Fibroblast of lung (primary cell): ENCODE measurements around the gene ADAMTS17. TPM values are rescaled to one million over a fixed set of nuclear protein-coding genes. Genes with fewer than 3 reads are reported as not detected.
A peak's percentile ranks its signal among the peaks of the same experiment; 100 is the strongest.

Experiments
- DNase-seq, 2 donors: peaks; one replicate each; pipeline versions ENCODE4 v3.0.0 to v3.0.0-alpha.2; 2010; ENCODE audit warnings: low read depth in 2 of 2
- H2AFZ ChIP-seq: 2 replicates; pipeline ENCODE4 v1.5.1; 2012; ENCODE audit warnings: low read length, control low read depth, inconsistent platforms
- H3K27ac ChIP-seq: 2 replicates; pipeline ENCODE4 v1.5.1; 2011; ENCODE audit warnings: low read length, control low read depth; ENCODE audit not compliant: insufficient read depth
- H3K27me3 ChIP-seq: 2 replicates; pipeline ENCODE4 v1.5.1; 2011; ENCODE audit warnings: mild to moderate bottlenecking, low read length; ENCODE audit not compliant: control insufficient read depth, insufficient read depth
- H3K36me3 ChIP-seq: 2 replicates; pipeline ENCODE4 v1.5.1; 2011; ENCODE audit warnings: low read length; ENCODE audit not compliant: control insufficient read depth, insufficient read depth
- H3K4me1 ChIP-seq: 2 replicates; pipeline ENCODE4 v1.5.1; 2011; ENCODE audit warnings: low read length; ENCODE audit not compliant: control insufficient read depth, insufficient read depth; ENCODE audit errors: extremely low read depth
- H3K4me2 ChIP-seq: 2 replicates; pipeline ENCODE4 v1.5.1; 2011; ENCODE audit warnings: low read length, control low read depth; ENCODE audit not compliant: insufficient read depth; ENCODE audit errors: extremely low read depth
- H3K4me3 ChIP-seq, 4 experiments: fragments of 200-600 bp in 1 of 4; sonication (generic) in 1 of 4; replicated peaks in 1 of 4; 2 replicates each; pipeline ENCODE4 v1.5.1; 2011 to 2016; ENCODE audit warnings: low read length in 4 of 4, low read depth in 3 of 4, mild to moderate bottlenecking in 3 of 4, control low read depth in 2 of 4, inconsistent platforms in 1 of 4, mixed read lengths in 1 of 4; ENCODE audit not compliant: insufficient read depth in 1 of 4; ENCODE audit errors: control extremely low read depth in 1 of 4
- H3K79me2 ChIP-seq: 2 replicates; pipeline ENCODE4 v1.5.1; 2012; ENCODE audit warnings: mild to moderate bottlenecking, low read length, inconsistent platforms; ENCODE audit not compliant: control insufficient read depth, insufficient read depth
- H3K9ac ChIP-seq: 2 replicates; pipeline ENCODE4 v1.5.1; 2011; ENCODE audit warnings: mild to moderate bottlenecking, low read length, control low read depth; ENCODE audit not compliant: insufficient read depth
- H3K9me3 ChIP-seq: 2 replicates; pipeline ENCODE4 v1.5.1; 2012; ENCODE audit warnings: low read depth, low read length; ENCODE audit not compliant: control insufficient read depth, insufficient read depth
- H4K20me1 ChIP-seq: 2 replicates; pipeline ENCODE4 v1.5.1; 2011; ENCODE audit warnings: low read length; ENCODE audit not compliant: control insufficient read depth, insufficient read depth; ENCODE audit errors: extremely low read depth
- EZH2 ChIP-seq: IDR thresholded peaks from 2 replicates; pipeline ENCODE4 v1.5.1; 2012; ENCODE audit warnings: low read length, control low read depth, mild to moderate bottlenecking; ENCODE audit errors: missing control alignments
- polyA plus RNA-seq, 2 donors: library from polyadenylated mRNA; depleted of rRNA in 1 of 2; stranded (reverse) in 1 of 2; unstranded in 1 of 2; fragments of >200 nt; gene quantifications; 2 replicates each; pipeline ENCODE4 v1.2.1, GENCODE V29; 2011 to 2012; ENCODE audit warnings: missing spikeins in 1 of 2
- total RNA-seq: library from RNA; depleted of rRNA; stranded (reverse); fragments of >200 nt; gene quantifications from 2 replicates; pipeline ENCODE4 v1.2.1, GENCODE V29; 2014
- TF ChIP-seq, protein P1 (sequence below), 2 donors: IDR thresholded peaks in 1 of 2; conservative IDR thresholded peaks in 1 of 2; 1 replicate in 1 of 2; 2 replicates in 1 of 2; pipeline ENCODE4 v1.5.1; 2011 to 2012; ENCODE audit warnings: low read length in 2 of 2, control low read depth in 1 of 2, inconsistent platforms in 1 of 2, low read depth in 1 of 2, mild to moderate bottlenecking in 1 of 2

Gene ADAMTS17
- total and polyA plus RNA-seq, 2 donors (not counting 1 experiment from before 2014, with no cell fraction given) = 0.09 to 0.17 TPM

DNA sequence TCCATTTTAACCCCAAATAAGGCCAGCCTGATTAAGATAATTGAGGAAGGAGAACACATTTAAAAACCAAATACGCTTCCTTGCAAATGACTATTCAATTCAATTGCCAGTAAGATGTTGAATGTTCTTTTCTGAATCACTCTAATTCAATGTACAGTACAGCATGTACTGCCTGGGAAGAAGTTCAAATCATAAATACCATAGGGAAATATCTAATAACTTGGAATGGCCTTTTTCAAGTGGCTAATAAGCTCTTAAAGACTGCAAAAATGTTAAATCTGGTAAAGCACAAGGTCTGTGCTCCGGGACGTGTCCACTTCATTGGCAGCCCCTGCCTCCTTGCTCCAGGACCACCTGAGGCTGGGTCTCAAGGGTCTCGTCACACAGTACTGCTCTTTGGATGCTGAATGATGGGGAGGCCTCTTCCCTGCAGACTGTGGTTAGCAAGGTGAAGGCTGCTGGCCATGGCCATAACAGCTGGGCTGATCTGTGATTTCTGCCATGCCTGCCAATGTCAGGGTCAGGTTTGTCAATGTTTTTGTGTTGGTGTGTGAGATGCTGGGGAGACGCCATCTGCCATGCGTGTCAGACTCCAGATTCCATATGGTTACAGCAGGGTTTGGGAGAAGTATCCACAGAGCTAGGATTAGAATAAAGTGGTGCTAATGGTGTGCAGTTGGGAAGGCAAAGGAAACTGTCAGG, 300.5 kb downstream of the ADAMTS17 start:
- H4K20me1 ChIP-seq = no peaks in the 10 kb centered on the region
- no peaks in the 10 kb centered on the region for H3K36me3 ChIP-seq
- no peak overlapping the region for H2AFZ ChIP-seq
- no peak overlapping the region for H3K9ac ChIP-seq
- no peak overlapping the region for H3K27ac ChIP-seq
- no peaks in the 10 kb centered on the region for H3K27me3 ChIP-seq
- H3K79me2 ChIP-seq = no peaks in the 10 kb centered on the region
- TF ChIP-seq, protein P1, sequence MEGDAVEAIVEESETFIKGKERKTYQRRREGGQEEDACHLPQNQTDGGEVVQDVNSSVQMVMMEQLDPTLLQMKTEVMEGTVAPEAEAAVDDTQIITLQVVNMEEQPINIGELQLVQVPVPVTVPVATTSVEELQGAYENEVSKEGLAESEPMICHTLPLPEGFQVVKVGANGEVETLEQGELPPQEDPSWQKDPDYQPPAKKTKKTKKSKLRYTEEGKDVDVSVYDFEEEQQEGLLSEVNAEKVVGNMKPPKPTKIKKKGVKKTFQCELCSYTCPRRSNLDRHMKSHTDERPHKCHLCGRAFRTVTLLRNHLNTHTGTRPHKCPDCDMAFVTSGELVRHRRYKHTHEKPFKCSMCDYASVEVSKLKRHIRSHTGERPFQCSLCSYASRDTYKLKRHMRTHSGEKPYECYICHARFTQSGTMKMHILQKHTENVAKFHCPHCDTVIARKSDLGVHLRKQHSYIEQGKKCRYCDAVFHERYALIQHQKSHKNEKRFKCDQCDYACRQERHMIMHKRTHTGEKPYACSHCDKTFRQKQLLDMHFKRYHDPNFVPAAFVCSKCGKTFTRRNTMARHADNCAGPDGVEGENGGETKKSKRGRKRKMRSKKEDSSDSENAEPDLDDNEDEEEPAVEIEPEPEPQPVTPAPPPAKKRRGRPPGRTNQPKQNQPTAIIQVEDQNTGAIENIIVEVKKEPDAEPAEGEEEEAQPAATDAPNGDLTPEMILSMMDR (conservative IDR thresholded peaks at IDR 0.05 in 1 of 2, IDR thresholded peaks at IDR 0.05 in 1 of 2; ENCODE audit: low read depth in 1 of 2, low read length in 2 of 2) = no peak
- no peak for TF ChIP-seq EZH2
- H3K4me2 ChIP-seq = no peak overlapping the region
- H3K9me3 ChIP-seq = no peaks in the 10 kb centered on the region
- no peaks in the 10 kb centered on the region for H3K4me1 ChIP-seq
- no peak overlapping the region for H3K4me3 ChIP-seq
- DNase-seq = peak in 1 of 2 donors; percentile 29

DNA sequence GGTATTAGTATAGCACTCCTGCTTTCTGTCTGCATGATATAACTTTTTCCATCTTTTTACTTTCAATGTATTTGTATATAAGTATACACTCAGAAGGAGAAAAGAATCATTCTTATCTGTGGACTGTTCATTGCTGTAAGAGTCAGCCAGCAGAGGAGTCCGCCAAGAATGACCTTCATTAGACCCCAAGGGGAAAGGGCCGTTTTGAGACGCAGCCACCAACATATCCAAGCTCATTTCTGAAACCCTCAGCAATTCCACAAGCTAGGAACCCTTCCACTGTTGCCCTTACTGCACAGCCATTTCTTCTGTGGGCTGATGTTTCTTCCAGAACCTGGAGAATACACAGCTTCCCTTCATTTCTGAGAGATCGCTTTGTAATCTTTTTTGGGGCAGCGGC, 301.8 kb downstream of the ADAMTS17 start:
- Histone ChIP-seq H3K4me2 (no peak overlapping the region), H3K4me3 (no peak overlapping the region), H3K79me2 (no peaks in the 10 kb centered on the region), H3K9ac (no peak overlapping the region), H3K4me1 (no peaks in the 10 kb centered on the region), H2AFZ (no peak overlapping the region), H3K27me3 (no peaks in the 10 kb centered on the region), H3K9me3 (no peaks in the 10 kb centered on the region), H4K20me1 (no peaks in the 10 kb centered on the region), H3K27ac (no peak overlapping the region), H3K36me3 (no peaks in the 10 kb centered on the region)
- TF ChIP-seq EZH2 = no peak
- TF ChIP-seq, protein P1 (conservative IDR thresholded peaks at IDR 0.05 in 1 of 2, IDR thresholded peaks at IDR 0.05 in 1 of 2; ENCODE audit: low read depth in 1 of 2, low read length in 2 of 2) = no peak
- DNase-seq = no peak

DNA sequence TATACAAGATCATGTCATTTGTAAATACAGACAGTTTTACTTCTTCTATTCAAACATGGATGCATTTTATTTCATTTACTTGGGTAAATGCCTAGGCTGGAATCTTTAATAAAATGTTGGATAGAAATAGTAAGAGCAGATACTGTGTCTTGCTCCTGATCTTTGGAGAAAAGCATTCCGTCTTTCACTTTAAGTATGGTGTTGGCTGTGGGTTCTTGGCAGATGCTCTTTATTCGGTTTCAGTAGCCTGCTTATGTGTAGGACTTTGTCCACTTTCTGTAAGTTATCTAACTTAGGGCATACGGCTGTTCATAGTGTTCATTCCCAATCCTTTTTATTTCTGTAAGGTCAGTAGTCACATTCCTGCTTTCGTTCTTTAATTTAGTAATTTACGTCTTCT, 303.0 kb downstream of the ADAMTS17 start:
- no peak for DNase-seq
- Histone ChIP-seq H3K36me3 (no peaks in the 10 kb centered on the region), H4K20me1 (no peaks in the 10 kb centered on the region), H3K9ac (no peak overlapping the region), H3K79me2 (no peaks in the 10 kb centered on the region), H3K4me1 (no peaks in the 10 kb centered on the region), H3K27ac (no peak overlapping the region), H3K27me3 (no peaks in the 10 kb centered on the region), H3K9me3 (no peaks in the 10 kb centered on the region), H3K4me3 (no peak overlapping the region), H2AFZ (no peak overlapping the region), H3K4me2 (no peak overlapping the region)
- no peak for TF ChIP-seq EZH2
- TF ChIP-seq, protein P1 (conservative IDR thresholded peaks at IDR 0.05 in 1 of 2, IDR thresholded peaks at IDR 0.05 in 1 of 2; ENCODE audit: low read depth in 1 of 2, low read length in 2 of 2) = no peak
